Heart right ventricle (tissue), 16 donors: ENCODE measurements around the gene SH3RF3. TPM values are rescaled to one million over a fixed set of nuclear protein-coding genes. Genes with fewer than 3 reads are reported as not detected.

Experiments
- ATAC-seq, 8 donors: fragments of 200-7000 bp; cut with Tn5 transposase; one replicate each; pipeline ENCODE4 v1.9.1; 2020; ENCODE audit warnings: mild to moderate bottlenecking in 8 of 8, moderate library complexity in 8 of 8, moderate number of reproducible peaks in 1 of 8
- DNase-seq, 2 donors: peaks; one replicate each; pipeline ENCODE4 v3.0.0-alpha.2; 2020
- H3K27ac ChIP-seq, 10 donors: fragments of 200-600 bp; sonication (generic) in 2 of 10; one replicate each; pipeline versions ENCODE4 v1.5.0 to v1.8.0; 2020 to 2022; ENCODE audit warnings: mild to moderate bottlenecking in 3 of 10
- H3K27me3 ChIP-seq, 7 donors: fragments of 200-600 bp; one replicate each; pipeline ENCODE4 v1.8.0; 2021 to 2022; ENCODE audit warnings: mild to moderate bottlenecking in 2 of 7
- H3K36me3 ChIP-seq, 9 donors: fragments of 200-600 bp; sonication (generic) in 1 of 9; one replicate each; pipeline versions ENCODE4 v1.5.0 to v1.8.0; 2020 to 2022; ENCODE audit warnings: mild to moderate bottlenecking in 2 of 9
- H3K4me1 ChIP-seq, 9 donors: fragments of 200-600 bp; sonication (generic) in 1 of 9; one replicate each; pipeline versions ENCODE4 v1.5.0 to v1.8.0; 2020 to 2022; ENCODE audit warnings: mild to moderate bottlenecking in 4 of 9
- H3K4me3 ChIP-seq, 10 donors: fragments of 200-600 bp; sonication (generic) in 2 of 10; one replicate each; pipeline versions ENCODE4 v1.5.0 to v1.8.0; 2020 to 2022; ENCODE audit warnings: mild to moderate bottlenecking in 7 of 10, moderate library complexity in 2 of 10
- H3K9me3 ChIP-seq, 11 donors: fragments of 200-600 bp in 10 of 11; sonication (generic) in 2 of 11; one replicate each; pipeline versions ENCODE4 v1.5.0 to v1.8.0; 2013 to 2022; ENCODE audit warnings: mild to moderate bottlenecking in 2 of 11, control low read depth in 1 of 11, moderate library complexity in 1 of 11
- WGBS, 2 donors: extraction: QIAGEN DNeasy Blood & Tissue Kit; methylation state at CpG; one replicate each; pipeline ENCODE4 v1.1.7; 2013; ENCODE audit warnings: inconsistent platforms in 1 of 2; 5-methylcytosine and 5-hydroxymethylcytosine counted together
- intact Hi-C, 10 donors: fragments of 100-400 bp; cut with DNase I; formaldehyde crosslinking; loops; one replicate each; pipeline versions ENCODE4 v1.11.1 to v1.14.2; 2022
- polyA plus RNA-seq, 2 donors: library from polyadenylated mRNA; stranded (reverse); fragments of 200-250 nt; gene quantifications; one replicate each; pipeline ENCODE4 v1.2.3, GENCODE V29; 2013
- total RNA-seq, 10 donors: library from RNA; stranded (reverse); fragmentation: NEBNext Ultra II Directional in 3 of 10; extraction: Animal tissue kit (Norgen Biotek cat#: 25700) in 3 of 10; gene quantifications; one replicate each; pipeline versions ENCODE4 v1.2.1 to v1.2.4, GENCODE V29; 2021 to 2023
- TF ChIP-seq, protein P1 (sequence below), 9 donors: fragments of 200-600 bp; sonication (generic) in 2 of 9; IDR thresholded peaks; one replicate each; pipeline versions ENCODE4 v1.5.0 to v1.8.0; 2021 to 2022; ENCODE audit warnings: antibody characterized with exemption in 9 of 9, mild to moderate bottlenecking in 5 of 9, moderate library complexity in 1 of 9
- donor health status: Arrhythmogenic right ventricular cardiomyopathy.
- donor health status: ischemic (EF 13 %, LVEDD 7.1; RV severe dilation, severe dysfunction).
- donor health status: healthy with polysubstance abuse.
- donor health status: DM: no; HTN: yes; CAD: no.
- donor health status: DM: no; HTN: no; CAD: no.
- donor health status: ischemic (EF 25% LVEDD 6.9; RV normal size, moderate dysfunction).
- donor health status: ischemic (EF 25% LVEDD 5.7; RV mildly dilated, moderate dysfunction).
- donor health status: healthy.
- donor health status: DM: yes; HTN: yes; CAD: no.
- donor health status: Ischemic cardiomyopathy.
- donor health status: ischemic (EF 35%, LVEDD 5.7; RV mildly dilated, moderate dysfunction).
- donor health status: nonischemic (EF 11% LVEDD 7.7; RV severe dilation, severe dysfunction).
- donor health status: DM: yes; HTN: yes; CAD: no.
- donor health status: PGD.
- donor health status: ischemic (EF 29% LVEDD 5.4; RV normal size, mild dysfunction).
- donor health status: nonischemic (EF 23%, LVEDD 6.1; RV moderate dilation, normal function).

SH3RF3 gene
- total and polyA plus RNA-seq, 12 donors, result 5.0 to 11.5 (median 8.6) TPM

DNA sequence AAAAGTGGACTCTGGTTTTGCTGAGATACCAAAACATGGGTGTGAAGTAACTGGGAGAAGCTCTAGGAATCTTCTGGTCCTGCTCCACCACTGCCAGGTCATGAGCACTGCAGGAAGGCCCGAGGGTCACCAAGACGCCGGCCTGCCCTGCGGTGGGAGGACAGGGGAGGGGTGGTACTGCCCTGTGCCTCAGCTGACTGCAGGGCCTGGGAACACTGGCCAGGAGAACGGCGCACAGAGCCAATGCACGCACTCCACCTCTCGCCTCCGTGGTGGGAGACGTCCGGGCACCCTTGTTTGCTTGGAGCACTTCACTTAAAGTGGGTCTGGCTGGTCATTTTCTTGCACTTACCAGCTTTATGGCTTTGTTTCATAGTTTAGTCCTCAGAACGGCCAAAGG lies 153.4 kb downstream of the SH3RF3 start:
- DNase-seq, result no peak
- WGBS, 2 donors, result 97 to 98% methylated on average over 12 of the region's 12 CpGs
- Histone ChIP-seq H3K9me3 (no peaks in the 10 kb centered on the region), H3K27ac (no peak overlapping the region), H3K4me1 (peaks cover 14 to 53% (median 26%) of the 10 kb centered on the region in 9 donors), H3K4me3 (no peak overlapping the region), H3K27me3 (no peaks in the 10 kb centered on the region), H3K36me3 (no peaks in the 10 kb centered on the region)
- TF ChIP-seq, protein P1, sequence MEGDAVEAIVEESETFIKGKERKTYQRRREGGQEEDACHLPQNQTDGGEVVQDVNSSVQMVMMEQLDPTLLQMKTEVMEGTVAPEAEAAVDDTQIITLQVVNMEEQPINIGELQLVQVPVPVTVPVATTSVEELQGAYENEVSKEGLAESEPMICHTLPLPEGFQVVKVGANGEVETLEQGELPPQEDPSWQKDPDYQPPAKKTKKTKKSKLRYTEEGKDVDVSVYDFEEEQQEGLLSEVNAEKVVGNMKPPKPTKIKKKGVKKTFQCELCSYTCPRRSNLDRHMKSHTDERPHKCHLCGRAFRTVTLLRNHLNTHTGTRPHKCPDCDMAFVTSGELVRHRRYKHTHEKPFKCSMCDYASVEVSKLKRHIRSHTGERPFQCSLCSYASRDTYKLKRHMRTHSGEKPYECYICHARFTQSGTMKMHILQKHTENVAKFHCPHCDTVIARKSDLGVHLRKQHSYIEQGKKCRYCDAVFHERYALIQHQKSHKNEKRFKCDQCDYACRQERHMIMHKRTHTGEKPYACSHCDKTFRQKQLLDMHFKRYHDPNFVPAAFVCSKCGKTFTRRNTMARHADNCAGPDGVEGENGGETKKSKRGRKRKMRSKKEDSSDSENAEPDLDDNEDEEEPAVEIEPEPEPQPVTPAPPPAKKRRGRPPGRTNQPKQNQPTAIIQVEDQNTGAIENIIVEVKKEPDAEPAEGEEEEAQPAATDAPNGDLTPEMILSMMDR (IDR thresholded peaks at IDR 0.05), result no peak
- ATAC-seq, result no peak
- intact Hi-C loops, result loop anchor here in 4 of 10 donors (5.0 to 10.0 kb wide), 4 partner anchors 35 to 232 kb away; no protein-coding TSS in a partner anchor

DNA sequence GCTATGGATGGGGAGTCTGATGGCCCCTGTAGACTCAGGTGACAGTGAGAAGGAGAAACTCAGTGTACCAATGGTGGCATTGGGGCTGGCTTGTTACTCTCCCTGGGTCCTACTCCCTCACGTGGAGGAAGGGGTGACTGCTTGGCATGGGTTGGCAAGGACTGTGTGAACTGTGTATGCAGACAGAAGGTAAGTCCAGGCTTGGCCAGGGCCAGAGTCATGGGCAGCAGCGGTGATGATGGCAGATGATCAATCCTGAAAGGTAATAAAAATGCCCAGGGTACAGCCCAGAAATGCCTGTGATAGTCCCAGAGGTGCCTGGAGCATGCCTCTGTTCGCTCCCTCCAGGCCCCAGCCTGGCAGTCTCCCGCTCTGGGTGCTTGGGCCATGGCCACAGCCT lies 153.9 kb downstream of the SH3RF3 start:
- no peak overlapping the region for H3K4me3 ChIP-seq
- H3K4me1 ChIP-seq, result peaks cover 14 to 58% (median 30%) of the 10 kb centered on the region in 9 donors
- TF ChIP-seq, protein P1 (IDR thresholded peaks at IDR 0.05), result no peak
- DNase-seq, result no peak
- no peaks in the 10 kb centered on the region for H3K27me3 ChIP-seq
- no peak for ATAC-seq
- H3K27ac ChIP-seq, result no peak overlapping the region
- intact Hi-C loops, result loop anchor here in 4 of 10 donors (5.0 to 10.0 kb wide), 4 partner anchors 34 to 232 kb away; no protein-coding TSS in a partner anchor
- no peaks in the 10 kb centered on the region for H3K36me3 ChIP-seq
- no peaks in the 10 kb centered on the region for H3K9me3 ChIP-seq
- 95% methylated on average over 4 of the region's 4 CpGs for WGBS, 2 donors

DNA sequence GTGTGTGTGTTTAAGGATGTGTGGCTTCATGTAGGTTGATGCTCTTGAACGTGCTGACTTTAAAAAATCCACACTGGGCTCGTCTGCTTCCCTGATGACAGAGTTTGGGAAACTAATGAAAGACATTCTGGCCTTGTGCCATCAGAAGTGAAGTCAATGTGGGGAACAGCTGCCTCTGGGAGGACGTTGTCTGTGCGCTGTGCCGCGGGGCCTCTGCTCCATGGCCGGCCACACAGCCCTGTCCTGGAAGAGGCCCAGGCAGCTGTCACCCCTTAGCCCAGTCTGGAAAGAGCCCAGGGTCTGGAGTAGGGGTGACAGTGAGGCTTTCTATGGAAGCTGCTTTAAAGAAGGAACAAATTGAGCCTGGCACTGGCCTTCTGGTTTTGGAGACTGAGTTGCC lies 155.8 kb downstream of the SH3RF3 start:
- Histone ChIP-seq H3K9me3 (no peaks in the 10 kb centered on the region), H3K36me3 (no peaks in the 10 kb centered on the region), H3K27me3 (no peaks in the 10 kb centered on the region), H3K4me1 (peaks cover 14 to 65% (median 42%) of the 10 kb centered on the region in 9 donors), H3K4me3 (no peak overlapping the region), H3K27ac (peak overlapping the region in 4 of 10 donors; percentile 3 to 44 (median 28))
- 3 to 11% methylated on average over 7 of the region's 7 CpGs for WGBS, 2 donors
- DNase-seq, result peak; percentile 63 to 69
- intact Hi-C loops, result loop anchor here in 5 of 10 donors (5.0 to 10.0 kb wide), 5 partner anchors 32 to 230 kb away; no protein-coding TSS in a partner anchor
- ATAC-seq, result peak; percentile 78 to 90 (median 82)
- TF ChIP-seq, protein P1 (IDR thresholded peaks at IDR 0.05), result no peak

DNA sequence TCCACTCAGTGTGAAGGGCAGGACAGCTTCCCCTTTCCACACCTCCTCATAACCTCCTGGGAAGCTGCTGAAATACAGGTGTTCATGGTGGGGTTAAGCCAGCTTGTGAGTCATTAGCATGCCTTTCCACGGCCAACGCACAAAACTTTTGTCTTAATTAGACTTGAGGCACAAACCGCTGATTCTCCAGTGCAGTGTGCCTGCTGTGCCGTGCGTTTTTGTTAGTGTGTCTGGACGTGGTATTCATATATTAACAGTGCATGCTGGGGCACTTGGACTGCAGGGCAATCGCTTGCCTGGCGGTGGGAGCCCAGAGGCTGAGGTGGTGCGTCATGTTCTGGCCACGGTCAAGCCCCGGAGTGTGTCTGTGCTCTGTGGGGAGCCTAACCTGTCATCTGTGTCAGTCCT lies 156.2 kb downstream of the SH3RF3 start:
- peak overlapping the region in 4 of 10 donors; percentile 3 to 44 (median 28) for H3K27ac ChIP-seq
- H3K4me1 ChIP-seq, result peaks cover 14 to 61% (median 42%) of the 10 kb centered on the region in 9 donors
- no peaks in the 10 kb centered on the region for H3K9me3 ChIP-seq
- no peaks in the 10 kb centered on the region for H3K36me3 ChIP-seq
- no peak for DNase-seq
- no peaks in the 10 kb centered on the region for H3K27me3 ChIP-seq
- TF ChIP-seq, protein P1 (IDR thresholded peaks at IDR 0.05), result no peak
- peak in 6 of 8 donors; percentile 6 to 41 (median 22) for ATAC-seq
- WGBS, 2 donors, result 71 to 76% methylated on average over 11 of the region's 11 CpGs
- H3K4me3 ChIP-seq, result no peak overlapping the region
- intact Hi-C loops, result loop anchor here in 4 of 10 donors (5.0 to 10.0 kb wide), 3 partner anchors 148 to 230 kb away; no protein-coding TSS in a partner anchor
